ENCODE data around the gene COQ7. TPM values are rescaled to one million over a fixed set of nuclear protein-coding genes. Genes with fewer than 3 reads are reported as not detected.

Gene COQ7
- total RNA-seq, 2 donors from 2014 or later, result 20.4 to 22.0 TPM

DNA sequence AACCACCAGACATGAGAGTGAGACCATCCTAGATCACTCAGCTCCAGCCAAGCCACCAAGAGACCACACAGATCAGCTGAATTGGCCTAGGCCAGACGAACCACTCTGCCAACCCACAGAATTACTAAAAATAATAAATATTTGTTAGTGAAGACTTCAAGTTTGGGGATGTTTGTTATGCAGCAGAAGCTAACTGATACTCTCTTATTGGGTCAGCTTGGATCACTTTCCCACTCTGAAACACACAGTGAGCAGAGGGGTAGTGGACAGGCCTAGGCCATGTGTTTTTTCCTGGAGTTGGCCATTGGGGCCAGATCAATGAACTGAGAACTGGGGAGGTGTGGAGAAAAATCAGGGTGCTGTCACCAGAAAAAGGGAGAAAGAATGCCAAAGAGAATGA is 30.8 kb downstream of the COQ7 start:
- Mint-ChIP-seq H3K4me1 (peaks cover 8% of the 10 kb centered on the region), H3K9me3 (peaks cover 4% of the 10 kb centered on the region), H3K36me3 (ENCODE audit: low read depth) (no peaks in the 10 kb centered on the region), H3K27ac (no peak overlapping the region), H3K4me3 (no peak overlapping the region), H3K27me3 (ENCODE audit: insufficient read depth) (no peaks in the 10 kb centered on the region)
- Histone ChIP-seq H3K36me3 (ENCODE audit: control insufficient read depth, insufficient read depth, low read length) (no peaks in the 10 kb centered on the region), H3K4me3 (ENCODE audit: low read length) (no peak overlapping the region), H3K4me1 (ENCODE audit: control insufficient read depth, insufficient read depth, low read length) (no peaks in the 10 kb centered on the region), H3K9me3 (ENCODE audit: control insufficient read depth, low read length) (peaks cover 7% of the 10 kb centered on the region), H3K27me3 (ENCODE audit: control insufficient read depth, insufficient read depth, low read length, poor library complexity, severe bottlenecking) (no peaks in the 10 kb centered on the region), H3K27ac (ENCODE audit: low read depth, low read length) (no peak overlapping the region), H3K9ac (ENCODE audit: extremely low read depth, low read length, poor library complexity, severe bottlenecking) (no peak overlapping the region)
- DNase-seq, result peak; percentile 8
- WGBS, 2 experiments (ENCODE audit: insufficient coverage in 1 of 2, insufficient read length in 1 of 2), result 67% methylated on average over 1 of the region's 1 CpG; no CpG with 5 or more reads in 1 of the 2 experiments
- TF ChIP-seq, protein P1, sequence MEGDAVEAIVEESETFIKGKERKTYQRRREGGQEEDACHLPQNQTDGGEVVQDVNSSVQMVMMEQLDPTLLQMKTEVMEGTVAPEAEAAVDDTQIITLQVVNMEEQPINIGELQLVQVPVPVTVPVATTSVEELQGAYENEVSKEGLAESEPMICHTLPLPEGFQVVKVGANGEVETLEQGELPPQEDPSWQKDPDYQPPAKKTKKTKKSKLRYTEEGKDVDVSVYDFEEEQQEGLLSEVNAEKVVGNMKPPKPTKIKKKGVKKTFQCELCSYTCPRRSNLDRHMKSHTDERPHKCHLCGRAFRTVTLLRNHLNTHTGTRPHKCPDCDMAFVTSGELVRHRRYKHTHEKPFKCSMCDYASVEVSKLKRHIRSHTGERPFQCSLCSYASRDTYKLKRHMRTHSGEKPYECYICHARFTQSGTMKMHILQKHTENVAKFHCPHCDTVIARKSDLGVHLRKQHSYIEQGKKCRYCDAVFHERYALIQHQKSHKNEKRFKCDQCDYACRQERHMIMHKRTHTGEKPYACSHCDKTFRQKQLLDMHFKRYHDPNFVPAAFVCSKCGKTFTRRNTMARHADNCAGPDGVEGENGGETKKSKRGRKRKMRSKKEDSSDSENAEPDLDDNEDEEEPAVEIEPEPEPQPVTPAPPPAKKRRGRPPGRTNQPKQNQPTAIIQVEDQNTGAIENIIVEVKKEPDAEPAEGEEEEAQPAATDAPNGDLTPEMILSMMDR (conservative IDR thresholded peaks at IDR 0.05), result no peak

DNA sequence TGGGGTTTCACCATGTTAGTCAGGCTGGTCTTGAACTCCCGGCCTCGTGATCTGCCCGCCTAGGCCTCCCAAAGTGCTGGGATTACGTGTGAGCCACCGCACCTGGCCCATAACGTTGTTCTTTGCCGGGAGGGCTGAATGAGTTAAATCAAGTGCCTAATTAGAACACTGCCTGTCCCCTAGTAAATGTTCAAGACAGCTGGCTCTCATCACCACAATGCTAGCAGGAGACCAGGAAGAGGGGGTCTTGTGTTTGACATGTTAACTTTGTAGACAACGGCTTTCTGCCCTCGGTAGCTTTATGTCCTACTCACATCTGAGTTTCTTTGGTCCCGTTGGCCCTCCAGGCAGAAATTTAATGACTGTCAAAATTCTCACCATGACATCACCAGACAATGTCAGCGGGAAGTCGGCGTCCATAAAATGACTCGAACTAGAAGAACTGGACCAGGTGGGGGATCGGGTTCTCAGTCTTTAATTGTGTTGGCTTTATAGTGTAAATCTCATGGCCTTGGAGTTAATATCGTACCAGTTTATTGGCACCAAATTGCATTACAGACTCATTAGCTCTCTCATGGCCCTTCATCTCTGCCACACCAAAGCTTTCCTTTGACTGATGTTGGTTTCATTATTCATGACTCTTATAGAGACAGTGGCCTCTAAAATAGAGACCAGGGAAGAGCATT is 34.9 kb downstream of the COQ7 start:
- H3K4me3 Mint-ChIP-seq, result no peak overlapping the region

DNA sequence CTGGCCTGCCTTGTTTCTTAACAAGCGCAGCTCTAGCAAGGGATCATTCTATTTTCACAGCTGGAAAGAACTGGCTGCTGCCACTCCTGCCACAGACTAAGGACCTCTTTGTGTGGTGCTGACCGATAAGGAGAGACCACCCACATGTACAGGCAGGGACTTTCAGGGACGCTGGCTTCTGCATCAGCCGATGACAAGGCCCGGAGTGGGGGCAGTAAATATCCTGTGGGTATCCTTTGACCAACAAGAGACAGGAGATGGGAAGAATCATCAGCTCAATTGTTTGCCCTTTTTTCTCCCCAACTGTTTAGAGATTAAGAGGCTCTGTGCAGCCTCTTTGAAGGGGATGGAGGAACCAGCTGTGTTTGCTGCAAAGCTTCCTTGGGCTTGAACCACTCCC is 37.2 kb downstream of the COQ7 start:
- Histone ChIP-seq H3K9me3 (ENCODE audit: control insufficient read depth, low read length) (no peaks in the 10 kb centered on the region), H3K4me3 (ENCODE audit: low read length) (no peak overlapping the region), H3K27ac (ENCODE audit: low read depth, low read length) (no peak overlapping the region), H3K27me3 (ENCODE audit: control insufficient read depth, insufficient read depth, low read length, poor library complexity, severe bottlenecking) (no peaks in the 10 kb centered on the region), H3K4me1 (ENCODE audit: control insufficient read depth, insufficient read depth, low read length) (no peaks in the 10 kb centered on the region), H3K9ac (ENCODE audit: extremely low read depth, low read length, poor library complexity, severe bottlenecking) (no peak overlapping the region), H3K36me3 (ENCODE audit: control insufficient read depth, insufficient read depth, low read length) (no peaks in the 10 kb centered on the region)
- Mint-ChIP-seq H3K36me3 (ENCODE audit: low read depth) (no peaks in the 10 kb centered on the region), H3K4me3 (no peak overlapping the region), H3K27me3 (ENCODE audit: insufficient read depth) (no peaks in the 10 kb centered on the region), H3K9me3 (no peaks in the 10 kb centered on the region), H3K4me1 (peaks cover 9% of the 10 kb centered on the region), H3K27ac (no peak overlapping the region)
- peak; percentile 39 for DNase-seq
- TF ChIP-seq, protein P1 (conservative IDR thresholded peaks at IDR 0.05), result no peak
- WGBS, 2 experiments (ENCODE audit: insufficient coverage in 1 of 2, insufficient read length in 1 of 2), result 75 to 93% methylated on average over 1 to 5 of the region's 5 CpGs

More for the DNA sequence above, 34.9 kb downstream of the COQ7 start:
- H3K36me3 ChIP-seq (ENCODE audit: control insufficient read depth, insufficient read depth, low read length), result no peaks in the 10 kb centered on the region
- WGBS, 2 experiments (ENCODE audit: insufficient coverage in 1 of 2, insufficient read length in 1 of 2), result 87 to 91% methylated on average over 11 to 16 of the region's 16 CpGs
- H3K27ac ChIP-seq (ENCODE audit: low read depth, low read length), result no peak overlapping the region
- no peaks in the 10 kb centered on the region for H3K27me3 ChIP-seq (ENCODE audit: control insufficient read depth, insufficient read depth, low read length, poor library complexity, severe bottlenecking)
- H3K9me3 ChIP-seq (ENCODE audit: control insufficient read depth, low read length), result peaks cover 7% of the 10 kb centered on the region
- TF ChIP-seq, protein P1 (conservative IDR thresholded peaks at IDR 0.05), result no peak
- no peak overlapping the region for H3K4me3 ChIP-seq (ENCODE audit: low read length)
- peak; percentile 34 for DNase-seq
- H3K9ac ChIP-seq (ENCODE audit: extremely low read depth, low read length, poor library complexity, severe bottlenecking), result no peak overlapping the region
- H3K27ac Mint-ChIP-seq, result no peak overlapping the region
- H3K27me3 Mint-ChIP-seq (ENCODE audit: insufficient read depth), result no peaks in the 10 kb centered on the region
- H3K9me3 Mint-ChIP-seq, result peaks cover 4% of the 10 kb centered on the region
- no peaks in the 10 kb centered on the region for H3K4me1 ChIP-seq (ENCODE audit: control insufficient read depth, insufficient read depth, low read length)
- no peaks in the 10 kb centered on the region for H3K36me3 Mint-ChIP-seq (ENCODE audit: low read depth)
- H3K4me1 Mint-ChIP-seq, result peaks cover 9% of the 10 kb centered on the region
